ENCODE measurements around the gene CHDH.

- TF ChIP-seq EZH2 (IDR thresholded peaks at IDR 0.05) (no peak), POLR2AphosphoS5 (IDR thresholded peaks at IDR 0.05; ENCODE audit: borderline replicate concordance, low read depth, low read length) (no peak), FOXP2 (optimal IDR thresholded peaks at IDR 0.05; ENCODE audit: control extremely low read depth, extremely low read length, insufficient read depth) (no peak)
These were observed 41.2 kb upstream of the CHDH start for GRCh38 chr3:53887446-53887845.
